KMS-11 (cell line): Measurements from ENCODE around the gene GPR137B.
"Not testable (repeated sequence)": the region's sequence is repeated elsewhere in the genome, so short reads cannot be mapped to it uniquely, and the experiment has no call there.

ENCODE experiments used
- H2AFZ ChIP-seq: fragments of 200-600 bp; sonication (generic); 2 replicates; pipeline ENCODE4 v1.6.1; 2016; ENCODE audit warnings: antibody characterized with exemption, mixed run types, low read depth
- H3K27ac ChIP-seq: fragments of 200-600 bp; sonication (generic); 2 replicates; pipeline ENCODE4 v1.6.1; 2016; ENCODE audit warnings: mild to moderate bottlenecking, mixed run types
- H3K27me3 ChIP-seq: fragments of 200-600 bp; sonication (generic); 2 replicates; pipeline ENCODE4 v1.6.1; 2017; ENCODE audit warnings: mild to moderate bottlenecking, low read depth, mixed run types, moderate library complexity; ENCODE audit not compliant: insufficient read depth
- H3K36me3 ChIP-seq: fragments of 200-600 bp; sonication (generic); 2 replicates; pipeline ENCODE4 v1.6.1; 2017; ENCODE audit warnings: mild to moderate bottlenecking, mixed run types; ENCODE audit not compliant: insufficient read depth
- H3K4me1 ChIP-seq: fragments of 200-600 bp; sonication (generic); 2 replicates; pipeline ENCODE4 v1.6.1; 2016; ENCODE audit warnings: mild to moderate bottlenecking, low read depth, mixed run types; ENCODE audit not compliant: poor library complexity, severe bottlenecking
- H3K4me2 ChIP-seq: fragments of 200-600 bp; sonication (generic); 2 replicates; pipeline ENCODE4 v1.7.0; 2016; ENCODE audit warnings: mild to moderate bottlenecking, mixed run types
- H3K4me3 ChIP-seq: fragments of 200-600 bp; sonication (generic); IDR thresholded peaks from 2 replicates; pipeline ENCODE4 v1.6.1; 2017; ENCODE audit warnings: low read depth, low read length, mixed read lengths; ENCODE audit not compliant: insufficient read depth
- H3K79me2 ChIP-seq: fragments of 200-600 bp; sonication (generic); 2 replicates; pipeline ENCODE4 v1.6.1; 2016; ENCODE audit warnings: low read depth, mixed run types; ENCODE audit not compliant: insufficient read depth
- H3K9ac ChIP-seq: fragments of 200-600 bp; sonication (generic); 2 replicates; pipeline ENCODE4 v1.6.1; 2016; ENCODE audit warnings: mild to moderate bottlenecking, mixed run types
- H4K20me1 ChIP-seq: fragments of 200-600 bp; sonication (generic); 2 replicates; pipeline ENCODE4 v1.6.1; 2016; ENCODE audit warnings: mild to moderate bottlenecking, mixed run types; ENCODE audit not compliant: insufficient read depth
- CTCF ChIP-seq: fragments of 200-600 bp; sonication (generic); conservative IDR thresholded peaks from 2 replicates; pipeline ENCODE4 v1.6.1; 2017; ENCODE audit warnings: low read depth, mild to moderate bottlenecking, antibody characterized with exemption, low read length, moderate library complexity, mixed read lengths

Gene GPR137B

DNA sequence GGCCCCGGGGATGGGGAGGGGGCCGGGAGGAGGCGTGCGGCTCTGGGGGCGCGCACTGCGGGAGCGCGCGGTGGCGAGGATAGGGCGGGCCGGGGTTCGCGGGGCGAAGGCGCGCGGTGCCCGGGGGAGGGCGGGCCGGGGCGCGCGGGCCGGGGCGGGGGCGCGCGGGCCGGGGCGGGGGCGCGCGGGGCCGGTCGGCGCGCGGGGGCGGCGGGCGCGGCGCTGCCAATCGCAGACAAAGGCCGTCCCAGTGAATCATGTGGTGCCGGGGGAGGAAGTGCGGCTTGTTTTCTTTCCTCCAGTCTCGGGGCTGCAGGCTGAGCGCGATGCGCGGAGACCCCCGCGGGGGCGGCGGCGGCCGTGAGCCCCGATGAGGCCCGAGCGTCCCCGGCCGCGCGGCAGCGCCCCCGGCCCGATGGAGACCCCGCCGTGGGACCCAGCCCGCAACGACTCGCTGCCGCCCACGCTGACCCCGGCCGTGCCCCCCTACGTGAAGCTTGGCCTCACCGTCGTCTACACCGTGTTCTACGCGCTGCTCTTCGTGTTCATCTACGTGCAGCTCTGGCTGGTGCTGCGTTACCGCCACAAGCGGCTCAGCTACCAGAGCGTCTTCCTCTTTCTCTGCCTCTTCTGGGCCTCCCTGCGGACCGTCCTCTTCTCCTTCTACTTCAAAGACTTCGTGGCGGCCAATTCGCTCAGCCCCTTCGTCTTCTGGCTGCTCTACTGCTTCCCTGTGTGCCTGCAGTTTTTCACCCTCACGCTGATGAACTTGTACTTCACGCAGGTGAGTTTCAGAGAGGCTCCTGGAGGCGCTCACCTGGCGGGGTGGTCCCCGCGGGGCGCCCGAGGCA lies at the start of gene GPR137B:
Gene GPR137B, plus strand, starts transcription at position 287 of the 851 bp plus-strand sequence. Its CDS starts 84 bp downstream, at position 371.
- Histone ChIP-seq H3K27me3 (no peaks in the 10 kb centered on the region), H3K9ac (peak within 1 kb of the TSS; percentile 49; the same call in 1 of the 2 replicates), H3K4me3 (peak within 1 kb of the TSS; percentile 66), H3K4me2 (peak within 1 kb of the TSS; percentile 84), H4K20me1 (no peaks in the 10 kb centered on the region), H3K79me2 (no peaks in the 10 kb centered on the region), H3K27ac (no peak within 1 kb of the TSS), H2AFZ (peak within 1 kb of the TSS; percentile 98), H3K4me1 (peaks cover 5% of the 10 kb centered on the region), H3K36me3 (no peaks in the 10 kb centered on the region)
- TF ChIP-seq CTCF, result no peak

GRCh38 chr1:236092899-236093298 lies 49.4 kb upstream of the GPR137B start:
- Histone ChIP-seq H3K4me1 (no peaks in the 10 kb centered on the region), H3K9ac (no peak overlapping the region), H3K27me3 (no peaks in the 10 kb centered on the region), H3K4me2 (no peak overlapping the region), H4K20me1 (no peaks in the 10 kb centered on the region), H3K4me3 (no peak overlapping the region), H2AFZ (no peak overlapping the region), H3K79me2 (no peaks in the 10 kb centered on the region), H3K27ac (no peak overlapping the region), H3K36me3 (no peaks in the 10 kb centered on the region)
- TF ChIP-seq CTCF, result no peak

GRCh38 chr1:236095705-236096520 lies 46.4 kb upstream of the GPR137B start:
- Histone ChIP-seq H3K36me3 (no peaks in the 10 kb centered on the region), H2AFZ (no peak overlapping the region), H4K20me1 (no peaks in the 10 kb centered on the region), H3K4me3 (no peak overlapping the region), H3K27me3 (no peaks in the 10 kb centered on the region), H3K9ac (no peak overlapping the region), H3K4me1 (no peaks in the 10 kb centered on the region), H3K79me2 (no peaks in the 10 kb centered on the region), H3K27ac (no peak overlapping the region), H3K4me2 (no peak overlapping the region)
- TF ChIP-seq CTCF, result no peak

DNA sequence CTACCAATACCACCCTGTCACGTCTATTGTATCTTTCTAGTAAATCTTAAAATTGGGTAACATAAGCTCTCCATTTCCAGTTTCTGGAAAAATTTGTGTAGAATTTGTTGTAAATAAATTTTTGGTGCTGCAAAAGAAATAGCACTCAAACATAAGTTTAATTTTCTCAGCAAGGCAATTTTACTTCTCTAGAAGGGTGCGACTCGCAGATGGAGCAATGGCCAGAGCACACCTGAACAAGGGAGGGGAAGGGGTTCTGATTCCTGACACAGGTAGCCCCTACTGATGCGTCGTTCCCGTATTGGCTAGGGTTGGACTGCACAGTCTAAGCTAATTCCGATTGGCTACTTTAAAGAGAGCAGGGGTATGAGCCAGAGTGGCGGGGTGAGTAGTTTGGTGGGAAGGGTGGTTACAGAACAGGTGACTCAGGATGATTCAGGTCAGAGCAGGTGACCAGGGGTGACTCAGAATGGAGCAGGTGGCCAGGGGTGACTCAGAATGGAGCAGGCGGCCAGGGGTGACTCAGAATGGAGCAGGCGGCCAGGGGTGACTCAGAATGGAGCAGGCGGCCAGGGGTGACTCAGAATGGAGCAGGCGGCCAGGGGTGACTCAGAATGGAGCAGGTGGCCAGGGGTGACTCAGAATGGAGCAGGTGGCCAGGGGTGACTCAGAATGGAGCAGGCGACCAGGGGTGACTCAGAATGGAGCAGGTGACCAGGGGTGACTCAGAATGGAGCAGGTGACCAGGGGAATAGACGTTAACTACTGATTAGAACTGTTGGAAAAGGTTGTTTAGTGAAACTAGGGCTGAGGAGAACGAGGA lies 45.5 kb upstream of the GPR137B start:
- H3K79me2 ChIP-seq, H3K4me2 ChIP-seq, H2AFZ ChIP-seq, H3K27me3 ChIP-seq, H3K4me1 ChIP-seq, H3K4me3 ChIP-seq, H4K20me1 ChIP-seq, H3K9ac ChIP-seq, H3K27ac ChIP-seq, H3K36me3 ChIP-seq: not testable (repeated sequence)
